CD4-positive, alpha-beta T cell treated with Interleukin-4 for 1 hour (primary cell): ENCODE data around the gene RHEX.

Experiments
- DNase-seq, 2 donors: peaks; one replicate each; pipeline ENCODE4 v3.0.0-alpha.2; 2020 to 2022

RHEX gene

DNA sequence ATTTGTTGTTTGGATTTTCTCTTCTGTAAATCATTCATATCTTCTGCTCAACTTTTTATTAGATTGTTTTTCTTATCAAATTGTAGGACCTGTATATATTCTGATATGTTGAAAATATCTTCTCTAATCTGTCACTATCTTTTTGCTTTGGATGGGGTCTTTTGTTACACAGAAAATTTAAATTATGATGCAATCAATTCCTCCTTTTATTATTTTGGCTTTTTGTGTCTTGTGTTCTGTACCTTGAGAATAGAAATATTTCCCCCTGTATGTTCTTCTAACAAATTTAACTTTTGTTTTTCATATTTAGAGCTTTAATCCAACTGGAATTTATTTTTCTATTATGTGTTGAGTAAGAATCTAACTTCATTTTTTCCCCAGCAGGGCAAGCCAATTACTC, 67.4 kb downstream of the RHEX start:
- DNase-seq, result no peak

DNA sequence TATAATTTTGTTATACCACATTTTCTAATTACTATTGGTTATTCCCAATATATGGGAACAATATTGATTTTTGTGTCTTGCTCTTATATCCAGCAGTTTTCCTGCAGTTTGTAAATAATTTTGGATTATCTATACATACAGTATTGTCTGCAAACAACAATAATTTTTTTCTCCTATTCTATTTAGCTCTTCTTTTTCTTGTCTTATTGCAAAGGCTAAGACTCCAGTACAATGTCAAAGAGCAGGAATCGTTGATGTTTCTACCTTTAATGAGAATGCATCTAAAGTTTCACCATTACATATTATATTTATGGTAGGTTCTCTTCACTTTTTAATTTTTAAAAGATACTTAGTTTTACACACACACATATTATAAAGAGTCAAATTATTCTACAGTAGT, 68.3 kb downstream of the RHEX start:
- no peak for DNase-seq

DNA sequence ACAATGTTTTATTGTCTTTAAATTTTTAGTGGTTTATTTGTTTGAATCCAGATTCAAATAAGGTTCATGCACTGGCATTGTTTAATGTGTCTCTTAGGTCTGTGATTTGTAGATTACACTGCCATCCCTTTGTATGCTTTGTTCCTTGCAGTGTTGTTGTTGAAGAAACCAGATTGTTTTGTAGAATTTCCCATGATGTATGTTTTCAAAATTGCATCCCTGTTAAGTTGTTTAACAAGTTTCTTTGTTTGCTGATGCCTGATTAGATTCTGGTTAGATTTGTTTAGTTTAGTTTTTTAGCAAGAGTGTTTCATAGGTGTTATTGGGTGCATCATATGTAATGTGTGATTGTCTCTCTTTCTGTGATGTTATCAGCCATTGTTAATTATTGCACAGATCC, 69.7 kb downstream of the RHEX start:
- DNase-seq, result no peak

DNA sequence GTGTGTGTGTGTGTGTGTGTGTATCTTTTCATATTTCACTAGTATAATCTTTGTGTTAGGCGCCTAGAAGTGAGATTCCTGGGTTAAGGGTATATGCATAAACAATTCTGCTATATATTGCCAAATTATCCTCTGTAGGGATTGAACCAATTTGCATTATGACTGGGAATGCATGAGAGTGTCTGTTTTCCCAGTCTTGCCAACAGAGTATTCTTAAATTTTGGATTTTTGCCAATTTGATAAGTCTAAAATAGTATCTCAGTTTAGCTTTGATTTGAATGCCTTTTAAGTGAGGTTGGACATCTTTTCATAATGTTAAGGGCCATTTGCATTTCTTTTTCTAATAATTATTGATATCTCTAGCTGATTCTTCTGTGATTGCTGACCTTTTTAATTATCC, 72.4 kb downstream of the RHEX start:
- no peak for DNase-seq

DNA sequence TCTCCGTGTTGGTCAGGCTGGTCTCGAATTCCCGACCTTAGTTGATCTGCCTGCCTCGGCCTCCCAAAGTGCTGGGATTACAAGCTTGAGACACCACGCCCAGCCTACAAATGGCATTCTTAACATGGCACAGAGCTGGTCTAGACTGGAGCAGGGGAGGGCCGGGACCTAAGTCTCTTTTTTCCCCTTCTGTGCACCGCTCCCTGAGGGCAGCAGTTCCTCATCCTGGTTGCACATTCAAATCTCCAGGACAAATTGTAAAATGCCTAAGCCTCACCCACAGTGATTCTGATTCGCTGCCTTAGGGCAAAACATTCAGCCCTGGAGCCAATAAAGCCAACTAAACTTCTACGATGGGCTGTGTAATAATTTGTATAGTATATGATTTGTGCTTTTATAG, 74.4 kb downstream of the RHEX start:
- DNase-seq, result no peak

DNA sequence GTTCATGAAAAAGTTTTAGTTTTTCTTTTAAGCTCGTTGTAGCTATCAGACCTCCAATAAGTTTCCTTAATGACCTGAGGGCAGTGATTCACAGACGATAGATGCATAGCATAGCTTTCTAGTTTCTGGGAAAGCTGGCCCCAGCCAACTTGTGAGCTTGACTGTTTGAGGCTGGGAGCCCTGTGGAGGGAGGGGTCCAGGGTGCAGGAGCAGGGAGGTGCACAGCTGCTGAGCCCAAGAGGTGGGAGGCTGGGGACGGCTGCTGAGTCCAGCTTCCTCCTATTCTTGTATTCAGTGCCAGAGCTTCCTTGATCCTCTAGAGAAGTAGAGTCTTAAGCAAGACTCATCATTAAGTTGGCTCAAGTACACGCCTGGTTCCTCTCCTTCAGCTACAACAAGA, 75.2 kb downstream of the RHEX start:
- DNase-seq, result no peak

DNA sequence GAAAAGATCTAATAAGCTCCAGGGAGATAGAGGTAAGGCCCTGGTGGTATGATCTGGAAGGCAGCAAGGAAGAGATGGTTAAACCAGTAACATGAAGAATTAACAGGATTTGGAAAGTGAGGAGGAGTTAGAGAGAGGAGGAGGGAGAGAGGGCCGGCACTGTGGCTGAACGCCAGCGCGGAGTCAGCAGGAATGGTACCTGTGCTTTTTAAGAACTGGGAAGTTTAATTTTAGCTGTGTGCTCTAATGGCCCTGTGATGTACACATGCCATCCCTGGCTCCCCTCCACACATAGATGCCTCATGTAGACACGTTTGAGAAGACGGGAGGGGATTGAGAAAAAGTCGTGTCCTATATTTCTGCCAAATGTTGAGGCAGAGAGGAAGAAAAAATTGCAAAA, 78.1 kb downstream of the RHEX start:
- no peak for DNase-seq

DNA sequence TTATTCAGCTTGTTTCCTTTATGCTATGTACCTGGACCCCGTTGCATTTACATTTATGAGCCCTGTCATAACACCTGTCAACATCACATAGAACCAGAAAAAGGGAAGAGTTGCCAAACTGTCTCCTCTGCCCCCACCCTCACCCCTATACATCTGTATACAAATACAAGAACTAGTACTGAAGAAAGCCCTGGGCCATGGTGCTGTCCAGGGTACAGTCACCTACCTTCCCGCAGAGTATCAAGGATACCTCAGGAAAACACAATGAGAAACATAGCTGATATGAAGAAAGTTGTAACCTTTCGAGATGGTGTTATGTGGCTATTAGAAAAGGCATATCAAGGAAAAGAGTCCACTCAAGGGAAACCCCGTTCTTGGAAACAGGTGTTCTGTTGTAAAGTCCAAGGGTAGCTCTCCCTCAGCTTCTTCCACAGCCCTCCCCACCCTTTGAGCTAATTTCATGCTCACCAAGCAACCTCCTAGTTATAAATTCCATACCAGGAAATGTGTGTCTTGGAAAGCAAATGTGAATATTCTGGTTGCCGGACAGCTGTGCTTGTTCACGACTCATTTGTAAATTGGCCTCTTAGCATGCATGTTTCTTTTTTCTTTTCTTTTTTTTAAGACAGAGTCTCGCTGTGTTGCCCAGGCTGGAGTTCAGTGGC, 80.9 kb downstream of the RHEX start:
- DNase-seq, result no peak

DNA sequence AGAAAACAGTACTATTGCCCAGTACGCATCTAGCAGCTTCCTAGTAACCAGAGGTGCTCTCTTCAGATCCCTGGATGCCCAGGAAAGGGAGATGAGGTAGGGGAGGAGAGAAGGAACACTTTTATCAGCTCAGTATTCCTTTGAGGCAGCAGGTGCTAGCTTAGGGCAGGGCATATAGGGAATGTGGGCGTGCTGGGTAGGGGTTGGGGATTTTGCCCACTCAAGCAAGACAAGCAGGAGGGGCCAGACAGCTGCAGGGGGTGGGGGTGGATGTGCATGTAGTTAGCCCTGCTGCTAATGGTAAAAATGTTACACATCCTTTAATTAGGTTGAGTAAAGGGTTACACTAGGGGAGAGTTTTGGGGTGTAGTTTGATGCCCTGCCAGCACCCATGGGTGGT, 82.3 kb downstream of the RHEX start:
- no peak for DNase-seq

DNA sequence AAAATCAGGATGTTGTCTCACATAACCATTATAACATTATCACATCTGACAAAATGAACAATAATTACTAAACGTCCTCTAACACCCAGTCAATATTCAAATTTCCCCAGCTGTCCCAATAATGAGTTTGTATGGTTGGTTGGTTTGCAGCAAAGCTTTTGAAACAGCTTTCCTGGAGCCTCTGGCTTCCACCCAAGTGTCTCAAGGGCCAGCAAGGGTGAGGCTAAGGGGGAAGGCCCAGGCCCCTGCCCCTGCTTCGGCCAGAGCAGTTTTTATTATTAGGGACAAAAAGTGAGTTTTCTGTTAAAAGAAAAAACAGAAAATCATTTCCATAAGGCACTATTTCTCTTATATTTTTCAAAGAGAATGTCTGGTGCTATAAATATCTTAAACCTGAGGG, 83.3 kb downstream of the RHEX start:
- no peak for DNase-seq

DNA sequence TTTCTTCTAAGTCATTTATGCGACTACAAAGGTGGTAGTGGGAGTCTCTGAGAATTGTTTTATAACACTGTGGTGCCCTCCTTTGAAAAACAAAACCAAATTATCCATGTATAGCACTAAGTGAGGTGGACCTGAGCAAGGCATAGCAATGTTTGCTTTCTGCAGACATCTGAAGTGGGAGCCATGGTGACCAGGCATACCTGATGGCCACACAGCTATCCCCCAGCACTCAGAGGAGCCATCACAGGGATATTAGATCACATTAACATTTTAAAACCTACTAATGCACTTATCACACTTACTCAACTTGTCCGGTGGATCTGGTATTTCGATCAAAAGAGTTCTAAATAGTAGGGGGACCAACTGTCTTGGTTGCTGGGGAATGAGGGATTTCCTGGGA, 89.0 kb downstream of the RHEX start:
- no peak for DNase-seq

DNA sequence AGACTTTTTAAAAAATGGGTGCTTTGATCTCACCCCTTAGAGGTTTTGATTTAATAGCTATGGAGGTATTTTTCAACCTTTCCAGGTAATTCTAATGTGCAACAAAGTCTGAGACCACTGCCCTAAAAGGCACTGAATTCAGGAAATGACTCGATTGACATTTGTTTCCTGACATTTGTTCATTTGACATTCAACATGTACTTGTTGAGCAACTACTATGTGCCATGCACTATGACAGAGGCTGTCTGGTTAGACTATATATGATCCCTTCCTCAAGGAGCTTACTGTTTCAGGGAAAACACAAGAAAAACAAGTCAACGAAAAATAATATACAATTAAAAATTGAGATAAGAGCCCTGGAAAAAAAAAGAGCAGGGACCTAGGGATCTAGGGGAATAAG, 89.8 kb downstream of the RHEX start:
- no peak for DNase-seq

DNA sequence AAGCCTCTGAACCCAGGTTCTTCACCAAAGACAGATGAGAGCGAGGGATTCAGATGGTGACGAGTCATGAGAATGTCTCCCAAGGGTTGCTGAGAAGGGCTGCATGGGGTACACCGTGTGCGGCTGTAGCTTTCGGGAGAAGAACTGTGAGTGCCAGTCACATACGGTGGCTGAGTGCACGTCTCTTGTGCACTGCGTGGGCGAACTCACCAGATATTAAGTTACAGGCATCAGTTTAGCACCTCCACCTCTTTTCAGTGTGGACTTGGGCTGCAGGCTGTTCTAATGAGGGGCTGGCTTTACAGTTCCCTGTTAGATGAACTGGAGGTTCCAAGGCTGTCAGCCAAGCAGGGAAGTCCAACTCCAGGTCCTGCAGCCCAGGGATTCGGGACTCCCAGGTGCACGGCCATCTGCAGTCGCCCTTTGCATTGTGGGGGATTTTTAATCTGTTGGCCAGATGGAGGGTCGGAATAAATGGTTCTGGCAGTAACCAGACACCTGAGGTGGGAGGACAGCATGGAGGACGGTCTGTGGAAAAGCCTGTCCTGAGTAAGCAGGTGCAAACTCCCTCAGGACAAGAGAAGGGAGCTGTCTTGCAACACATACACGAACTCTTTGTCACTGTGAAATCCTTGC, 90.7 kb downstream of the RHEX start:
- DNase-seq, result no peak

DNA sequence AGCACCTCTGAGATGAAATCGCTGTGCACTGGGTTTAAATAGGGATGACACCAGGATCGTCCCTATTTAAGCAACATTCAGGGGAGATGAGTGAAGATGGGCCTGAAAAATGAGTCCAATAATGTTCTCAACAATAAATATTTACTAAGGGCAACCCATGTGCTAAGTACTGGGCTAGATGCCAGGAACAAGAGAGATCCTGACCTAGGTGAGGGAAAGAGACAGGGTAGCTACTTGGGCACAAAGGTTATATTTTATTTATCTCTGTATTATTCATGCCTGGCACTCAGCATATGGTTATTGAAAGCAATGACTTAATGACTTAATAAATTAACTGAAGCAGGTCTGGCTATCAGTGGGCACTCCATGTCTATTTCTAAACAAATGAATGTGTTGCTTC, 91.6 kb downstream of the RHEX start:
- DNase-seq, result no peak

DNA sequence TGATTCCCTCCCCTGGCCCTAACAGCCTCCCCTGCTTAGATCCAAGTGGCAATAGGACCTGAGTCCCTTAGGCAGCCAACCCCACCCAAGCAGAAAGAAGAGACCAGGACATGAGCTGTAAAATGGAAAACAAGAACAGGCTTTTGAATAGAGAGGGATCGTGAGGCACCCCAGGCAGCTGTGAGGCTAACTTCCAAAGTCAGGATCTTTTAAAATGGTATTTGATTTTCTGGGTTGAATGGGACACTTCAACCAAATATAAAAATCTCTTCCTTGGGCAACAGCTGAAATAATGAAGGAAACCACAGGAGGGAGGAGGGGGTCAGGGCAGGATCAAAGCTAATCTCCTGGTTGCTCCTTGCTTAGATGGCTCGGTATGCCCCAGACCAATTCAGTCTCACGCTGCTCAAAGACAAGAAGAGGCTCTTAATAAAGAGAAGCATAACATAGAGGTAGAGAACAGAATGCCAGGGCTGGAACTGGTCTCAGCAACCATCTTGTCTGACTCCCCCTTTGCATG, 92.9 kb downstream of the RHEX start:
- no peak for DNase-seq
